Fibroblast of the aortic adventitia (primary cell): ENCODE data around the gene BRME1. TPM values are rescaled to one million over a fixed set of nuclear protein-coding genes. Genes with fewer than 3 reads are reported as not detected.

Experiments used
- DNase-seq: peaks from one replicate; pipeline ENCODE4 v3.0.0-alpha.2; 2010; ENCODE audit warnings: low read depth
- H3K4me3 ChIP-seq: 2 replicates; pipeline ENCODE4 v1.5.1; 2011; ENCODE audit warnings: low read depth, mild to moderate bottlenecking, control low read depth, low read length, moderate library complexity
- total RNA-seq: library from RNA; depleted of rRNA; stranded (reverse); fragments of >200 nt; gene quantifications from 2 replicates; pipeline ENCODE4 v1.2.3, GENCODE V29; 2012; ENCODE audit warnings: low replicate concordance
- TF ChIP-seq, protein P1 (sequence below): IDR thresholded peaks from 2 replicates; pipeline ENCODE4 v1.5.1; 2011; ENCODE audit warnings: mild to moderate bottlenecking, low read length, control low read depth, inconsistent platforms; ENCODE audit not compliant: insufficient read depth

The BRME1 gene
- total RNA-seq, 1 donor: 1.8 TPM

DNA sequence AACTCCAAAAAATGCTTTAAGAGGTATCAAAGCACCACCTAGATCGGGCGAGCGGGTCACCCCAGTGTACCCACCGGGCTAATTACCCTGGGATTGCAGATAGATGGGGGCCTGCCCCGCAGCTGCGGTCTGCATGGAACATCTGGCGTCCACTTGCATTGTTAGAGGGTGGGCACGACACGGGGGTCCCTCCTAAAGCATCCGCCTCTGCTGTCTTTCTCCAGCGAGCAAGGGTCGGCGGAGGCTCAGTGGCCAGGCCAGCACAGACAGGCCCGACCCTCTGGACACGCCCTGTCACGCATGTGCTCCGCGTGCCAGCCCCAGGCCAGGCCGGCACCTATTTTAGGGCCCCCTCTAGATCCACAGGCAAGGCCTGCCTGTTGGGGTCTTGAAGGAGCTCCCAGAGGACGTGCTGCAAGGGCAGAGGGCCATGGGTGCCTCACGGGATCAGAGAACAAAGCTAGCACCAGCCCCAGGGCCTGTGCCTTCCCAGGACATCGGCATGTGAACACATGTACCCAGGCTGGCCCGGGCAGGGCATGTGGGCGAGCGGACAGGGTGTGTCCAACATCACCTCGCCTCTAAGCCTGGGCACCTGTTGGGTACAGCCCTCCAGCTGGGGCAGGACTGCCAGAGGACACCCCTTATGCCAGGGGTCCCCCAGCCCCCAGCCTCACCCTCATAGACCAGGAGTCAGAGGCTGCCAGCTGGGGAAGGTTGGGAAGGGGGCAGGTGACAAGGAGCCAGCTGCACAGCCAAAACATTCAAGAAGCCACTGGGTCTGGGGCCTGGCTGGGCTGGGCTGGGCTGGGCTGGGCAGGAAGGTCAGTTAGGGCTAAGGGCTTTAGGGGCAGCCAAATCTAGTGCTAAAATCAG, 64.6 kb downstream of the BRME1 start:
- DNase-seq: no peak
- TF ChIP-seq, protein P1, sequence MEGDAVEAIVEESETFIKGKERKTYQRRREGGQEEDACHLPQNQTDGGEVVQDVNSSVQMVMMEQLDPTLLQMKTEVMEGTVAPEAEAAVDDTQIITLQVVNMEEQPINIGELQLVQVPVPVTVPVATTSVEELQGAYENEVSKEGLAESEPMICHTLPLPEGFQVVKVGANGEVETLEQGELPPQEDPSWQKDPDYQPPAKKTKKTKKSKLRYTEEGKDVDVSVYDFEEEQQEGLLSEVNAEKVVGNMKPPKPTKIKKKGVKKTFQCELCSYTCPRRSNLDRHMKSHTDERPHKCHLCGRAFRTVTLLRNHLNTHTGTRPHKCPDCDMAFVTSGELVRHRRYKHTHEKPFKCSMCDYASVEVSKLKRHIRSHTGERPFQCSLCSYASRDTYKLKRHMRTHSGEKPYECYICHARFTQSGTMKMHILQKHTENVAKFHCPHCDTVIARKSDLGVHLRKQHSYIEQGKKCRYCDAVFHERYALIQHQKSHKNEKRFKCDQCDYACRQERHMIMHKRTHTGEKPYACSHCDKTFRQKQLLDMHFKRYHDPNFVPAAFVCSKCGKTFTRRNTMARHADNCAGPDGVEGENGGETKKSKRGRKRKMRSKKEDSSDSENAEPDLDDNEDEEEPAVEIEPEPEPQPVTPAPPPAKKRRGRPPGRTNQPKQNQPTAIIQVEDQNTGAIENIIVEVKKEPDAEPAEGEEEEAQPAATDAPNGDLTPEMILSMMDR: no peak
- H3K4me3 ChIP-seq: peak overlapping the region; percentile 97

DNA sequence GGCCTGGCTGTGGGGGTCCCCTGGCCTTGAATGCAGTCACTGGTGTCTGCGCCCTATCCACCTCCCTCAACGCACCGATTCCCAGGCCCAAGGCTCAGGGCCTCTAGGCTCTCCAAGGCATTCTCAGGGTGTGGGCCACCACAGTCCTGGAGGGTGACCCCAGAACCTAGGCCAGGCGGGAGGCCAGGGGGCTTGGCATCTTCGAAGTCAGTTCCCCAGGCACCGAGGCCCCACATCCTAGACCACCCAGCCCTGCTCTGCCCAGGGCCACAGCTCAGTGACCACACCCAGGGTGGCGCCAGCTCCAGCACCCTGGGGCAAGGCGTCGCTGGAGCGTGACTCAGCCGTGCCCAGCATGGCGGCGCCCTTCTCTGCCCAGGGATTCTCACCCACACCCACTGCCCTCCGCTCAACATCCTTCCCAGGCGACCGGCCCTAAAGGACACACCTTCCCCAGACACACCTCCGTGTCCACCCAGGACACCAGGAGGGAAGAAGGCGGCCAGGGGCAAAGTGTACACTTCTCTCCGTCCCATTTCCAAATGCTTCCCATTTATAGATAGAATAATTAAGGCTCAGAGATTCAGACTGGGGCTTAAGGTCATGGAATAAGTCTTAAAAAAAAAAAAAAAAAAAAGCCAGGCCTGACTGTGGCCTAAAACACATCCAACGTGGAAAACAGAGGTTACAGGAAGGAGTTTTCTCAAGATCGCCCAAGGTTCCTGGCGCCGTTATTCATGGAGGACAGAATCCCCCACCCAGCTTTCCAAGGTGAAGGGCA, 65.4 kb downstream of the BRME1 start:
- TF ChIP-seq, protein P1: no peak
- DNase-seq: peak; percentile 34
- H3K4me3 ChIP-seq: peak overlapping the region; percentile 97

DNA sequence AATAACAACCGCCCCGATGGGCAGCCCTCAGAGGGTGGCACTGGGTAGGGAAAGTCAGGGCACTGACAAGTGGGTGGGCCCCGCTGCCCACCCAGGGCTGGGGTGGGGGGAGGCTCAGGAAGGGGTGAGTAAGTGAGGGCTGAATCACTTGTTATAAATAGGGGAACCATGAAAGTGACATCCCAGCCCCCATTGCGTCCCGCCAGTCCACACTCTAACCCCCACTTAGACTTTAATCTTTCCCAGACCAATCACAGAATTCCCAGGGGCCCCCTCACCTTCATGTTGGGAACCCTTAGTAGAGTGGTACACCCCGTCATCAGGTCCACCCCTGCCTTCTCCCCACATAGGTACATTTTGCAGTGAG, 66.0 kb downstream of the BRME1 start:
- DNase-seq: peak; percentile 33

DNA sequence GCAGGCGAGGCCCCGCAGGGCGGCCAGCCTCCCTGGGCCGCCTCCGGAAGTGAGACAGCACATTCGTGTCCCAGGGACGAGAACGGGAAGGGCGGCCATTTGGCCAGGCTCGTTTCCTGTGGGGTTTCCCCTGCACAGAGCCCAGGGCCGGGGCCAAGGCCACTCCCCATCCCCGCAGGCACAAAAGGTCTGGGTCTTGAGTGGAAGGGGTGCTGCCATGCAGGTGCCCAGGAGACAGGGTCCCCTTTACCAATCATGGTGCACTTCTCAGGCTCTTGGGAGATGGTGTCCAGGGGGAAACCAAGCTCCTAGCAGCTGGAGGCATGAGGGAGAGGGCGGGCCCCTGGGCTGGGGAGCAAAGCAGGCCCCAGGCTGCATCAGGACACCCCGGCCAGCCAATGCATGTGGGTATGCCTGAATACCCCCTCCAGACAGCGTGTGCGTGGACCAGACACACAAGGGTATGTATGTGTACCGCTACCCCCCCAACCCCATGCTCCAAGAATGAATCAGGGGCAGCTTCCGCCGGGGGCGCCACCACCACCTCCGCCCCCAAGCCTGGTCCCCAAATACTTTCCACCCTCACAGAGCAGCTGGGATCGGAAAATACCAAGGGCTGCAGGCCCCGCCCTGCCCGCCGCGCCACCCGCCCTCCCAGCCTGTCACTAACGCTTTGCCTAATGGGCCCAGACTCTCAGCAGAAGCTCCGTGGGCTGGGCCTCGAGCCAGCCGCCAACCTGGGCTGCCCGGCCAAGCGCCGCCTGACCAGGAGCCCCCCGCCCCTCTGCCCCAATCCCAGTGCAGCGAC, 66.6 kb downstream of the BRME1 start:
- TF ChIP-seq, protein P1: no peak
- peak overlapping the region; percentile 97 for H3K4me3 ChIP-seq
- peak; percentile 83 for DNase-seq

More for the DNA sequence above, 66.0 kb downstream of the BRME1 start:
- H3K4me3 ChIP-seq: peak overlapping the region; percentile 97
- TF ChIP-seq, protein P1: no peak

DNA sequence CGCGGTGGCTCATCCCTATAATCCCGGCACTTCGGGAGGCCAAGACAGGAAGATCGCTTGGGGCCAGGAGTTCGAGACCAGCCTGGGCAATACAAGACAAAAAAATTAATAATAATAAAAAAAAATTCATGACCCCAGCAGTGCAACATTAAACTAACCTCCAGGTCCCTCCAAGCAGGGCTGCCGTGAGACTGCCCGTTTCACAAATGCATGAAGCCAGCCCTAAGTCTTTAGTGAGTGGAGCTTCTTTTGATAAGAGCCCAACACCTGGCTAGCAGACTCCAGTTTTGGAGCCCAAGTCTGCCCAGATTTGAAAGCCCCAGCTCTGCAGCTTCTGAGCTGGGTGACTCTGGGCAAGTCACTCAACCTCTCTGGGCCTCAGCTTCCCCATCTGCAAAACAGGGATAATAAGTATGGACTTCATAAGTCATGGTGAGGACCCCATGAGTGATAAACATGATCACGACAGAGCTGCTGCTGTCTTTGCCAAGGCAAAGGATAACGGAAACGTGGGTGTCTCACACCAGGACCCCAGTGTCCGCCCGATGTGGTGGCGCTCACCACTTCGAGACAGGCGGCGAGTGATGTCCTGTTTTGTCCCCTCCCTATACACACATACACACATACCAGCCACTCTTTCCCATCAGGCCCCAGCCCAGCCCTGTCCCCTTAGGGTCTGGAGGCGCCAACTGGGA, 67.3 kb downstream of the BRME1 start:
- TF ChIP-seq, protein P1: no peak
- H3K4me3 ChIP-seq: peak overlapping the region; percentile 97
- no peak for DNase-seq
